Breast epithelium (tissue), 4 donors: ENCODE measurements around the gene HSD17B2. TPM values are rescaled to one million over a fixed set of nuclear protein-coding genes. Genes with fewer than 3 reads are reported as not detected.
"Not testable (repeated sequence)": the region's sequence is repeated elsewhere in the genome, so short reads cannot be mapped to it uniquely, and the experiment has no call there.

Experiments used
- DNase-seq, 2 donors: peaks; one replicate each; pipeline ENCODE4 v3.0.0-alpha.2; 2019; ENCODE audit warnings: low spot score in 2 of 2
- H3K27ac ChIP-seq, 2 donors: fragments of 200-600 bp; sonication (generic) in 1 of 2; one replicate each; pipeline ENCODE4 v1.5.1; 2016 to 2019; ENCODE audit warnings: mild to moderate bottlenecking in 1 of 2
- H3K27me3 ChIP-seq, 2 donors: fragments of 200-600 bp; sonication (generic) in 1 of 2; one replicate each; pipeline versions ENCODE4 v1.5.1 to v1.6.0; 2017 to 2019; ENCODE audit warnings: control low read depth in 1 of 2, mild to moderate bottlenecking in 1 of 2
- H3K36me3 ChIP-seq: fragments of 200-600 bp; one replicate; pipeline ENCODE4 v1.5.1; 2019
- H3K4me1 ChIP-seq, 2 donors: fragments of 200-600 bp; sonication (generic); one replicate each; pipeline ENCODE4 v1.5.1; 2016 to 2019; ENCODE audit warnings: control low read depth in 1 of 2
- H3K4me3 ChIP-seq, 3 donors: fragments of 200-600 bp; sonication (generic); 1 replicate in 2 of 3; 2 replicates in 1 of 3; pipeline ENCODE4 v1.5.1; 2016 to 2019; ENCODE audit warnings: mild to moderate bottlenecking in 3 of 3, moderate library complexity in 2 of 3
- H3K9me3 ChIP-seq, 2 donors: fragments of 200-600 bp; sonication (generic) in 1 of 2; one replicate each; pipeline ENCODE4 v1.5.1; 2016 to 2019; ENCODE audit warnings: control low read depth in 1 of 2
- CTCF ChIP-seq, 3 donors: fragments of 450-650 bp; IDR thresholded peaks; one replicate each; pipeline ENCODE4 v1.5.1; 2016 to 2017; ENCODE audit warnings: antibody characterized with exemption in 3 of 3, mild to moderate bottlenecking in 3 of 3, moderate library complexity in 3 of 3
- POLR2A ChIP-seq: fragments of 450-650 bp; IDR thresholded peaks from one replicate; pipeline ENCODE4 v1.6.1; 2016; ENCODE audit warnings: antibody characterized with exemption, mild to moderate bottlenecking, moderate library complexity
- POLR2AphosphoS5 ChIP-seq, 3 donors: sonication (generic); formaldehyde crosslinking; IDR thresholded peaks; one replicate each; pipeline ENCODE4 v1.6.1; 2017; ENCODE audit warnings: antibody characterized with exemption in 3 of 3
- intact Hi-C: fragments of 100-400 bp; cut with DNase I; formaldehyde crosslinking; loops from one replicate; pipeline ENCODE4 v1.15.1; 2023; ENCODE audit warnings: low total_unique reads
- total RNA-seq, 3 donors: library from RNA; depleted of rRNA; stranded (reverse); fragments of >200 nt; gene quantifications; one replicate each; pipeline ENCODE4 v1.1.0, GENCODE V29; 2016

Gene HSD17B2
- total RNA-seq, 3 donors from 2014 or later: 4.5 to 8.8 TPM; not detected in 1

- no peaks in the 10 kb centered on the region for H3K4me1 ChIP-seq
- no peaks in the 10 kb centered on the region for H3K27me3 ChIP-seq
- H3K27ac ChIP-seq: no peak overlapping the region
- DNase-seq: peak in 1 of 2 donors; percentile 25
- H3K36me3 ChIP-seq: no peaks in the 10 kb centered on the region
- H3K9me3 ChIP-seq: peaks cover 10% of the 10 kb centered on the region in 2 donors
- intact Hi-C loops: no loop called here
- TF ChIP-seq POLR2A (no peak), POLR2AphosphoS5 (IDR thresholded peaks at IDR 0.05) (no peak), CTCF (IDR thresholded peaks at IDR 0.05) (no peak)
- H3K4me3 ChIP-seq: no peak overlapping the region
Measured at GRCh38 chr16:82004601-82005000, 30.5 kb upstream of the HSD17B2 start.

- H3K36me3 ChIP-seq: no peaks in the 10 kb centered on the region
- no peak for DNase-seq
- no peaks in the 10 kb centered on the region for H3K4me1 ChIP-seq
- no peak overlapping the region for H3K4me3 ChIP-seq
- H3K27me3 ChIP-seq: no peaks in the 10 kb centered on the region
- H3K9me3 ChIP-seq: peaks cover 10 to 12% of the 10 kb centered on the region in 2 donors
- TF ChIP-seq CTCF (IDR thresholded peaks at IDR 0.05) (no peak), POLR2AphosphoS5 (IDR thresholded peaks at IDR 0.05) (no peak), POLR2A (no peak)
- intact Hi-C loops: no loop called here
- H3K27ac ChIP-seq: no peak overlapping the region
Measured at GRCh38 chr16:82005027-82005830, 29.8 kb upstream of the HSD17B2 start.

GRCh38 chr16:82006036-82006435, 29.0 kb upstream of the HSD17B2 start:
- Histone ChIP-seq H3K9me3 (peaks cover 10 to 12% of the 10 kb centered on the region in 2 donors), H3K27me3 (peaks cover 0 to 2% of the 10 kb centered on the region in 2 donors), H3K4me1 (no peaks in the 10 kb centered on the region), H3K36me3 (no peaks in the 10 kb centered on the region), H3K27ac (no peak overlapping the region), H3K4me3 (no peak overlapping the region)
- TF ChIP-seq POLR2A: no peak
- TF ChIP-seq CTCF (IDR thresholded peaks at IDR 0.05): no peak
- no peak for TF ChIP-seq POLR2AphosphoS5 (IDR thresholded peaks at IDR 0.05)
- no peak for DNase-seq
- intact Hi-C loops: no loop called here

- Histone ChIP-seq H3K4me3 (no peak overlapping the region), H3K9me3 (peaks cover 10 to 12% of the 10 kb centered on the region in 2 donors), H3K27ac (no peak overlapping the region), H3K36me3 (no peaks in the 10 kb centered on the region), H3K27me3 (peaks cover 0 to 3% of the 10 kb centered on the region in 2 donors), H3K4me1 (no peaks in the 10 kb centered on the region)
- intact Hi-C loops: loop anchor here (1.0 kb wide), 1 partner anchor 29 kb away; no protein-coding TSS in a partner anchor
- no peak for DNase-seq
- TF ChIP-seq POLR2A (no peak), CTCF (IDR thresholded peaks at IDR 0.05) (no peak), POLR2AphosphoS5 (IDR thresholded peaks at IDR 0.05) (no peak)
Measured at GRCh38 chr16:82007189-82007588, 27.9 kb upstream of the HSD17B2 start.

GRCh38 chr16:82008957-82009592, 26.0 kb upstream of the HSD17B2 start:
- Histone ChIP-seq H3K4me1 (no peaks in the 10 kb centered on the region), H3K27me3 (peaks cover 0 to 3% of the 10 kb centered on the region in 2 donors), H3K9me3 (peaks cover 10 to 12% of the 10 kb centered on the region in 2 donors), H3K4me3 (no peak overlapping the region), H3K27ac (no peak overlapping the region), H3K36me3 (no peaks in the 10 kb centered on the region)
- intact Hi-C loops: no loop called here
- DNase-seq: no peak
- TF ChIP-seq POLR2AphosphoS5 (IDR thresholded peaks at IDR 0.05) (no peak), POLR2A (no peak), CTCF (IDR thresholded peaks at IDR 0.05) (no peak)

- H3K27ac ChIP-seq, H3K27me3 ChIP-seq, H3K4me1 ChIP-seq, DNase-seq, H3K36me3 ChIP-seq, H3K4me3 ChIP-seq, intact Hi-C loops: not testable (repeated sequence)
- peaks cover 10 to 16% of the 10 kb centered on the region in 2 donors for H3K9me3 ChIP-seq
Measured at GRCh38 chr16:82009789-82010188, 25.3 kb upstream of the HSD17B2 start.
